ENCODE data around the gene LIN7B.

- TF ChIP-seq, protein P1, sequence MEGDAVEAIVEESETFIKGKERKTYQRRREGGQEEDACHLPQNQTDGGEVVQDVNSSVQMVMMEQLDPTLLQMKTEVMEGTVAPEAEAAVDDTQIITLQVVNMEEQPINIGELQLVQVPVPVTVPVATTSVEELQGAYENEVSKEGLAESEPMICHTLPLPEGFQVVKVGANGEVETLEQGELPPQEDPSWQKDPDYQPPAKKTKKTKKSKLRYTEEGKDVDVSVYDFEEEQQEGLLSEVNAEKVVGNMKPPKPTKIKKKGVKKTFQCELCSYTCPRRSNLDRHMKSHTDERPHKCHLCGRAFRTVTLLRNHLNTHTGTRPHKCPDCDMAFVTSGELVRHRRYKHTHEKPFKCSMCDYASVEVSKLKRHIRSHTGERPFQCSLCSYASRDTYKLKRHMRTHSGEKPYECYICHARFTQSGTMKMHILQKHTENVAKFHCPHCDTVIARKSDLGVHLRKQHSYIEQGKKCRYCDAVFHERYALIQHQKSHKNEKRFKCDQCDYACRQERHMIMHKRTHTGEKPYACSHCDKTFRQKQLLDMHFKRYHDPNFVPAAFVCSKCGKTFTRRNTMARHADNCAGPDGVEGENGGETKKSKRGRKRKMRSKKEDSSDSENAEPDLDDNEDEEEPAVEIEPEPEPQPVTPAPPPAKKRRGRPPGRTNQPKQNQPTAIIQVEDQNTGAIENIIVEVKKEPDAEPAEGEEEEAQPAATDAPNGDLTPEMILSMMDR (IDR thresholded peaks at IDR 0.05): no peak
- no peak for TF ChIP-seq POLR2A (IDR thresholded peaks at IDR 0.05)
These were observed 3.6 kb upstream of the LIN7B start for GRCh38 chr19:49110567-49110966.

All from tibial nerve (tissue), 3 donors.